Fibroblast of lung (primary cell): ENCODE data around the gene TRIM5.

ENCODE experiments used
- CTCF ChIP-seq, 2 donors: IDR thresholded peaks in 1 of 2; conservative IDR thresholded peaks in 1 of 2; 1 replicate in 1 of 2; 2 replicates in 1 of 2; pipeline ENCODE4 v1.5.1; 2011 to 2012; ENCODE audit warnings: low read length in 2 of 2, control low read depth in 1 of 2, inconsistent platforms in 1 of 2, low read depth in 1 of 2, mild to moderate bottlenecking in 1 of 2
- EZH2 ChIP-seq: IDR thresholded peaks from 2 replicates; pipeline ENCODE4 v1.5.1; 2012; ENCODE audit warnings: low read length, control low read depth, mild to moderate bottlenecking; ENCODE audit errors: missing control alignments

GRCh38 chr11:5689551-5689983, 4.7 kb upstream of the TRIM5 start, which contains the start of gene TRIM22:
- TF ChIP-seq CTCF (conservative IDR thresholded peaks at IDR 0.05 in 1 of 2, IDR thresholded peaks at IDR 0.05 in 1 of 2; ENCODE audit: low read depth in 1 of 2, low read length in 2 of 2): no peak
- no peak for TF ChIP-seq EZH2
